ENCODE data around the gene DNASE1L3.

The DNASE1L3 gene

GRCh38 chr3:58164199-58164879 is 46.4 kb downstream of the DNASE1L3 start:
- H3K4me1 ChIP-seq (ENCODE audit: insufficient read depth, low read length), result peaks cover 10% of the 10 kb centered on the region; the same call in 1 of the 2 replicates

GRCh38 chr3:58163234-58163633 is 47.5 kb downstream of the DNASE1L3 start:
- no peak overlapping the region for H3K4me3 ChIP-seq (ENCODE audit: low read length)
- H3K4me1 ChIP-seq (ENCODE audit: insufficient read depth, low read length), result peaks cover 10% of the 10 kb centered on the region; the same call in 1 of the 2 replicates
- H3K27ac ChIP-seq (ENCODE audit: low read depth, low read length), result no peak overlapping the region
- peaks cover 84% of the 10 kb centered on the region for H3K36me3 ChIP-seq (ENCODE audit: insufficient read depth, low read length)
- H3K9me3 ChIP-seq (ENCODE audit: insufficient read depth, low read depth, low read length), result no peaks in the 10 kb centered on the region
- WGBS, result 96% methylated on average over 14 of the region's 14 CpGs
- H3K9ac ChIP-seq (ENCODE audit: low read depth, low read length), result no peak overlapping the region
- no peaks in the 10 kb centered on the region for H3K27me3 ChIP-seq (ENCODE audit: insufficient read depth, low read length)

More at GRCh38 chr3:58164199-58164879, 46.4 kb downstream of the DNASE1L3 start:
- WGBS, result 96% methylated on average over 11 of the region's 12 CpGs
- H3K9me3 ChIP-seq (ENCODE audit: insufficient read depth, low read depth, low read length), result no peaks in the 10 kb centered on the region
- peaks cover 84% of the 10 kb centered on the region for H3K36me3 ChIP-seq (ENCODE audit: insufficient read depth, low read length)
- peak overlapping the region; percentile 63; the same call in 1 of the 2 replicates for H3K27ac ChIP-seq (ENCODE audit: low read depth, low read length)
- no peaks in the 10 kb centered on the region for H3K27me3 ChIP-seq (ENCODE audit: insufficient read depth, low read length)
- H3K9ac ChIP-seq (ENCODE audit: low read depth, low read length), result no peak overlapping the region
- no peak overlapping the region for H3K4me3 ChIP-seq (ENCODE audit: low read length)

DNA sequence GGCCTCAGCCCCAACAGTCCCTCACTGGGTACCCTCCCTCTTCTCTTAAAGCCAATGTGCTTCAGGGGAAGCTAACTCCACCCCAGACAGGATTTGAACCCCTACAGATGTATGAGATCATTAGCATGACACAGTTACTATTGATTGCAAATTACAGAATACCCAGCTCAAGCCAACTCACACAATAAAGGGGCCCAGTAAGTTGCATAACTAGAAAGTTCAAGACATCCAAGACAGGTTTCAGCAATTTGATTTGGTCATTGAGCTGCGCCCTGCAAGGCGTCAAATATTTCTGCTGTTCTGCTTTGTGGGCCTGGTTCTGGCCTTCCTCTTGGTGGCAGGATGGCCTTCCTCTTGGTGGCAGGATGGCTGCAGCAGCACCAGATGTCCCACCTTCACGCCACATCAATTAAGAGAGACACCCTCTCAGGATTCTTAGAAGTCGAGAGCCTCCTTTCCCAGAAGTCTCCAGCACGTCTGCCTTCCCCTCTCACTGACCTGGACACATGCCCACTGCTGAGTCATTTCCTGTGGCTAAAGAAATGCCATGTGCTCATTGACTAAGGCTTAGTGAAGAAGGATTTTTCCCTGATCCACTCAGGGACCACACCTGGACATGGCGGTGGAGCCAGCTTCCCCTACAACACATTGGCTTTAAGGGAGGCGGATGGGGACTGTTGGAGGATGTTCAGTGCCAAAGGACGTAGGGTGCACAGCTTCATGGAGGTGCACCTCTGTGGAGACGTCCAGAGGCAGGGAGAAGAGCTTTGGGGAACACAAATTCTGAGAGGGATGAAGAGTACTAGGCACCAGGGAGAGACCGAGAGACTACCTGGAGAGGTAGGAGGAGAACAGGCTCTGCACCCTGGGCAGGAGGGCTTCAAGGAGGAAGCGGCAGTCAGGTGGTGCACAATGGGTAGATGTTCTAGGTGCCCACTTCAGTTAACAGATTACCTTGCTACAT is 49.1 kb downstream of the DNASE1L3 start:
- WGBS, result 93% methylated on average over 11 of the region's 11 CpGs
- Histone ChIP-seq H3K4me1 (ENCODE audit: insufficient read depth, low read length) (peaks cover 10% of the 10 kb centered on the region; the same call in 1 of the 2 replicates), H3K9ac (ENCODE audit: low read depth, low read length) (no peak overlapping the region), H3K27me3 (ENCODE audit: insufficient read depth, low read length) (no peaks in the 10 kb centered on the region), H3K36me3 (ENCODE audit: insufficient read depth, low read length) (peaks cover 91% of the 10 kb centered on the region), H3K27ac (ENCODE audit: low read depth, low read length) (no peak overlapping the region), H3K4me3 (ENCODE audit: low read length) (no peak overlapping the region), H3K9me3 (ENCODE audit: insufficient read depth, low read depth, low read length) (no peaks in the 10 kb centered on the region)

GRCh38 chr3:58160399-58160798 is 50.4 kb downstream of the DNASE1L3 start:
- H3K27me3 ChIP-seq (ENCODE audit: insufficient read depth, low read length), result no peaks in the 10 kb centered on the region
- peaks cover 5% of the 10 kb centered on the region; the same call in 1 of the 2 replicates for H3K4me1 ChIP-seq (ENCODE audit: insufficient read depth, low read length)
- no peak overlapping the region for H3K27ac ChIP-seq (ENCODE audit: low read depth, low read length)
- peaks cover 95% of the 10 kb centered on the region for H3K36me3 ChIP-seq (ENCODE audit: insufficient read depth, low read length)
- no peak overlapping the region for H3K9ac ChIP-seq (ENCODE audit: low read depth, low read length)
- H3K9me3 ChIP-seq (ENCODE audit: insufficient read depth, low read depth, low read length), result no peaks in the 10 kb centered on the region
- whole genome bisulfite sequencing, result 92% methylated on average over 1 of the region's 1 CpG
- no peak overlapping the region for H3K4me3 ChIP-seq (ENCODE audit: low read length)

- Histone ChIP-seq H3K9ac (ENCODE audit: low read depth, low read length) (no peak overlapping the region), H3K36me3 (ENCODE audit: insufficient read depth, low read length) (peaks cover 98% of the 10 kb centered on the region), H3K27me3 (ENCODE audit: insufficient read depth, low read length) (no peaks in the 10 kb centered on the region), H3K4me1 (ENCODE audit: insufficient read depth, low read length) (no peaks in the 10 kb centered on the region), H3K4me3 (ENCODE audit: low read length) (no peak overlapping the region), H3K27ac (ENCODE audit: low read depth, low read length) (no peak overlapping the region), H3K9me3 (ENCODE audit: insufficient read depth, low read depth, low read length) (no peaks in the 10 kb centered on the region)
- WGBS, result 92% methylated on average over 7 of the region's 7 CpGs
Measured at GRCh38 chr3:58158442-58159153, 52.2 kb downstream of the DNASE1L3 start.

- 94% methylated on average over 11 of the region's 11 CpGs for WGBS
- H3K36me3 ChIP-seq (ENCODE audit: insufficient read depth, low read length), result peaks cover 98% of the 10 kb centered on the region
- no peak overlapping the region for H3K9ac ChIP-seq (ENCODE audit: low read depth, low read length)
Measured at GRCh38 chr3:58157700-58158099, 53.1 kb downstream of the DNASE1L3 start.

GRCh38 chr3:58155838-58156237 is 54.9 kb downstream of the DNASE1L3 start:
- Histone ChIP-seq H3K9ac (ENCODE audit: low read depth, low read length) (no peak overlapping the region), H3K4me1 (ENCODE audit: insufficient read depth, low read length) (no peaks in the 10 kb centered on the region), H3K27me3 (ENCODE audit: insufficient read depth, low read length) (no peaks in the 10 kb centered on the region), H3K36me3 (ENCODE audit: insufficient read depth, low read length) (peaks cover 99% of the 10 kb centered on the region), H3K9me3 (ENCODE audit: insufficient read depth, low read depth, low read length) (no peaks in the 10 kb centered on the region), H3K27ac (ENCODE audit: low read depth, low read length) (no peak overlapping the region), H3K4me3 (ENCODE audit: low read length) (no peak overlapping the region)
- 97% methylated on average over 10 of the region's 10 CpGs for WGBS

More at GRCh38 chr3:58157700-58158099, 53.1 kb downstream of the DNASE1L3 start:
- no peaks in the 10 kb centered on the region for H3K27me3 ChIP-seq (ENCODE audit: insufficient read depth, low read length)
- H3K27ac ChIP-seq (ENCODE audit: low read depth, low read length), result no peak overlapping the region
- H3K4me3 ChIP-seq (ENCODE audit: low read length), result no peak overlapping the region
- no peaks in the 10 kb centered on the region for H3K9me3 ChIP-seq (ENCODE audit: insufficient read depth, low read depth, low read length)
- no peaks in the 10 kb centered on the region for H3K4me1 ChIP-seq (ENCODE audit: insufficient read depth, low read length)

- Histone ChIP-seq H3K27ac (ENCODE audit: low read depth, low read length) (no peak overlapping the region), H3K27me3 (ENCODE audit: insufficient read depth, low read length) (no peaks in the 10 kb centered on the region), H3K9ac (ENCODE audit: low read depth, low read length) (no peak overlapping the region), H3K9me3 (ENCODE audit: insufficient read depth, low read depth, low read length) (no peaks in the 10 kb centered on the region), H3K4me3 (ENCODE audit: low read length) (no peak overlapping the region), H3K4me1 (ENCODE audit: insufficient read depth, low read length) (no peaks in the 10 kb centered on the region), H3K36me3 (ENCODE audit: insufficient read depth, low read length) (peaks cover 99% of the 10 kb centered on the region)
- WGBS, result 96% methylated on average over 9 of the region's 10 CpGs
Measured at GRCh38 chr3:58154626-58155449, 55.9 kb downstream of the DNASE1L3 start.

GRCh38 chr3:58153371-58153770 is 57.4 kb downstream of the DNASE1L3 start:
- Histone ChIP-seq H3K36me3 (ENCODE audit: insufficient read depth, low read length) (peaks cover 99% of the 10 kb centered on the region), H3K9ac (ENCODE audit: low read depth, low read length) (no peak overlapping the region), H3K4me3 (ENCODE audit: low read length) (no peak overlapping the region), H3K27me3 (ENCODE audit: insufficient read depth, low read length) (no peaks in the 10 kb centered on the region), H3K4me1 (ENCODE audit: insufficient read depth, low read length) (no peaks in the 10 kb centered on the region), H3K27ac (ENCODE audit: low read depth, low read length) (no peak overlapping the region), H3K9me3 (ENCODE audit: insufficient read depth, low read depth, low read length) (no peaks in the 10 kb centered on the region)
- WGBS, result 96% methylated on average over 16 of the region's 16 CpGs

GRCh38 chr3:58152225-58153015 is 58.4 kb downstream of the DNASE1L3 start:
- no peaks in the 10 kb centered on the region for H3K9me3 ChIP-seq (ENCODE audit: insufficient read depth, low read depth, low read length)
- H3K36me3 ChIP-seq (ENCODE audit: insufficient read depth, low read length), result peaks cover 99% of the 10 kb centered on the region
- H3K27ac ChIP-seq (ENCODE audit: low read depth, low read length), result no peak overlapping the region
- 93% methylated on average over 17 of the region's 17 CpGs for WGBS
- no peak overlapping the region for H3K4me3 ChIP-seq (ENCODE audit: low read length)
- no peak overlapping the region for H3K9ac ChIP-seq (ENCODE audit: low read depth, low read length)
- no peaks in the 10 kb centered on the region for H3K27me3 ChIP-seq (ENCODE audit: insufficient read depth, low read length)
- no peaks in the 10 kb centered on the region for H3K4me1 ChIP-seq (ENCODE audit: insufficient read depth, low read length)

Data from HUES64 (cell line).